ENCODE results near the gene CRHR1.

Gene CRHR1

DNA sequence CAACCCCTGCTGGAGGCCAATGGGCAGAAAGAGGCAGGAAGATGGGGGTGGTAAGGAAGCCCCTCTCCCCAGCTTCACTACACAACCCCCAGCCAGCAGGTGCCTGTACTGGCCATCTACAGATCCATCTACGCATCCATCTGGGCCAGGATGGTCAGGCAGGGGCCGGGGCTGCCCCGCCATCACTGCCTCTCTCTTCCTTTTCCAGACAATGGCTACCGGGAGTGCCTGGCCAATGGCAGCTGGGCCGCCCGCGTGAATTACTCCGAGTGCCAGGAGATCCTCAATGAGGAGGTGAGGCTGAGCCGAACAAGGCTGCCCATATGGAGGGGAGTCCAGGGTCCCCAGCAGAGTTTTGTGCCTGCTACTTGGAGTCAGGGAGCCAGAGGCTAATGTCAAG, 37.0 kb downstream of the CRHR1 start:
- in situ Hi-C loops (cut with HindIII; ENCODE audit: low sequenced_read_pairs), result no loop called here
- TF ChIP-seq, protein P1, sequence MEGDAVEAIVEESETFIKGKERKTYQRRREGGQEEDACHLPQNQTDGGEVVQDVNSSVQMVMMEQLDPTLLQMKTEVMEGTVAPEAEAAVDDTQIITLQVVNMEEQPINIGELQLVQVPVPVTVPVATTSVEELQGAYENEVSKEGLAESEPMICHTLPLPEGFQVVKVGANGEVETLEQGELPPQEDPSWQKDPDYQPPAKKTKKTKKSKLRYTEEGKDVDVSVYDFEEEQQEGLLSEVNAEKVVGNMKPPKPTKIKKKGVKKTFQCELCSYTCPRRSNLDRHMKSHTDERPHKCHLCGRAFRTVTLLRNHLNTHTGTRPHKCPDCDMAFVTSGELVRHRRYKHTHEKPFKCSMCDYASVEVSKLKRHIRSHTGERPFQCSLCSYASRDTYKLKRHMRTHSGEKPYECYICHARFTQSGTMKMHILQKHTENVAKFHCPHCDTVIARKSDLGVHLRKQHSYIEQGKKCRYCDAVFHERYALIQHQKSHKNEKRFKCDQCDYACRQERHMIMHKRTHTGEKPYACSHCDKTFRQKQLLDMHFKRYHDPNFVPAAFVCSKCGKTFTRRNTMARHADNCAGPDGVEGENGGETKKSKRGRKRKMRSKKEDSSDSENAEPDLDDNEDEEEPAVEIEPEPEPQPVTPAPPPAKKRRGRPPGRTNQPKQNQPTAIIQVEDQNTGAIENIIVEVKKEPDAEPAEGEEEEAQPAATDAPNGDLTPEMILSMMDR (IDR thresholded peaks at IDR 0.05; ENCODE audit: low read depth, low read length), result no peak

DNA sequence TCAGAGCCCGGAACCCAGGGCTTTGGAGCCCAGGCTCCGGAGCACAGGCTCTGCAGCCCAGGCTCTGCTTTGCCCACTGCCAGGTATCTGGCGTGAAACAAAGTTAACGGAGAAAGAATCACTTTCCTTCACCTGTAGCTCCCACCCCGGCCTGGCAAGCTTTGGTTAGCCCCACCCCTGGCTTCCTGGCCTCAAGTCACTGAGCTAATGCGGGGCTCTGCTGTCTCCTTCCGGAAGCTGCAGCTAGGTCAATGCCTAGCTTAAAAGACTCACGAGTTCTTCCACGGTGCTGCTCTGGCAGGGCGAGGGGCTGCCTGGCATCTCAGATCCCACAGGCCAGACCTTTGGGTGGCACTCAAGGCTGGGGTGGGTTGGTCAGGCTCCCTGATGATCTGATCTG, 39.5 kb downstream of the CRHR1 start:
- no peak overlapping the region for H3K4me3 ChIP-seq (ENCODE audit: low read depth, low read length)
- TF ChIP-seq, protein P1 (IDR thresholded peaks at IDR 0.05; ENCODE audit: low read depth, low read length), result no peak
- in situ Hi-C loops (cut with HindIII; ENCODE audit: low sequenced_read_pairs), result no loop called here
- no peak for DNase-seq (ENCODE audit: low read depth, low spot score)

More for the DNA sequence above, 37.0 kb downstream of the CRHR1 start:
- no peak overlapping the region for H3K4me3 ChIP-seq (ENCODE audit: low read depth, low read length)
- DNase-seq (ENCODE audit: low read depth, low spot score), result no peak

DNA sequence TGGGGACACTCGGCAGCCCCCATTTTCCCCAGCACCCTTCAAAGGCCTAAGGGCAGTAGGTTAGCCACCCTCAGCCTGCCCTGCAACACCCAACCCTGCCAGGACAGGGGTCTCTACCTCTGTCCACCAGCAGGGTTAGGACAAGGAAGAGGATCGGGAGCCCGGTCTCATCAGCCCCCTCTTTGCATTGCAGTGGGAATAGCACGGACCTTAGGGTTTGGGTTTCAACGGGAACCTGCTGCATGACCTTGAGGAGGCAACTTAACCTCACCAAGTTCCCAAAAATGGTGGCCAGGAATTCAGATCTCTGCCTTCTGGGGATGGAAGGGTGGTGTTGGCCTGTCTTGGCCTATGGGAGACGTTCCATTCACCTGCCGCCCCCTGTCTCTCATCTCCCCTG, 40.4 kb downstream of the CRHR1 start:
- TF ChIP-seq, protein P1 (IDR thresholded peaks at IDR 0.05; ENCODE audit: low read depth, low read length), result no peak
- in situ Hi-C loops (cut with HindIII; ENCODE audit: low sequenced_read_pairs), result no loop called here
- no peak overlapping the region for H3K4me3 ChIP-seq (ENCODE audit: low read depth, low read length)

DNA sequence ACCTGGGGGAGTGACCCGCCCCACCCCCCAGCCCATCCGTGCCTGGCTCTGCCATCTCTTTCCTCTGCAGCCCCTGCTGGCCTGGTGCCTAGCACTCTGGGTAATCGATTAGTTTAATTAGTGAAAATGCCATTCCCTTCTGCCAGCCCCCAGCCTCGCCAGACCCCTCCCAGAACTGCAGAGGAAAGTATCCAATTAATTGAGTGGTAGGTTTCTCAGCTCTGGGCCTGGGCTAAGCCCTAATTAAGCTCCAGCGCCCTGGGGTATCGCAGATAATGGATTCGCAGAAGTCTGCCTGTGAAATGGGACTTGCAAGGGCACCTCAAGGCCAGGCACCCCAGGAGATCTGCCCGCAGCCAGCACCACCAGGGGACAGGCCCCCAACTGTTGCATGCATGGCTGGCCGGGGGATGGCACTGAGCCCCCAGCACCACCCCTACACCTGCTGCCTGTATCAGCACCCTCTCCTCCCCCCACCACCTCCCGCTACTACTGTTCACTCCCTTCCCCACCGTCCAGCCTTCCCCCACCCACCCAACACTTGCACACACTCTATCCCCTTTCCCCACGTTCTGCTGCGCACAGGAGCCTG, 40.9 kb downstream of the CRHR1 start:
- no peak overlapping the region for H3K4me3 ChIP-seq (ENCODE audit: low read depth, low read length)
- no peak for DNase-seq (ENCODE audit: low read depth, low spot score)
- TF ChIP-seq, protein P1 (IDR thresholded peaks at IDR 0.05; ENCODE audit: low read depth, low read length), result no peak
- in situ Hi-C loops (cut with HindIII; ENCODE audit: low sequenced_read_pairs), result no loop called here

More for the DNA sequence above, 40.4 kb downstream of the CRHR1 start:
- no peak for DNase-seq (ENCODE audit: low read depth, low spot score)

DNA sequence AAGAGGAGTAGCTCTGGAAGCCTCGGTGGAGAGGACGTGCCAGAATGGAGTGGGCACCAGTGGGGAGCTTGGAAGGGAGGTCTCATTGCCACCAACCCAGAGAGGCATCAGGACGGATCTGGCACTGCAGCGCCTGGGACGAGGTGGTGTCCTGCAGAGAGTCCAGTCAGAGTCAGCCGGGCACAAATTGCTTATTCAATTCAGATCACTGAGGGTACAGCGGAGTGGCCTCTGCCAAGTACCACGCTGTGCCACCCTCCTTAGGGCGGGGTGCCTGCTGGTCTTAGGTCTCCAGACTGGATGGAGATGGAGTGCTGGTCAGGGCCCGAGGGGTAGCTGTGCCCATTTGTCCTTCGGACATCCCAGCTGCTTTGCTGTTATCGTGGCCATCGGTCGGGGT, 41.7 kb downstream of the CRHR1 start:
- H3K4me3 ChIP-seq (ENCODE audit: low read depth, low read length), result no peak overlapping the region
- TF ChIP-seq, protein P1 (IDR thresholded peaks at IDR 0.05; ENCODE audit: low read depth, low read length), result no peak
- no peak for DNase-seq (ENCODE audit: low read depth, low spot score)
- in situ Hi-C loops (cut with HindIII; ENCODE audit: low sequenced_read_pairs), result no loop called here

DNA sequence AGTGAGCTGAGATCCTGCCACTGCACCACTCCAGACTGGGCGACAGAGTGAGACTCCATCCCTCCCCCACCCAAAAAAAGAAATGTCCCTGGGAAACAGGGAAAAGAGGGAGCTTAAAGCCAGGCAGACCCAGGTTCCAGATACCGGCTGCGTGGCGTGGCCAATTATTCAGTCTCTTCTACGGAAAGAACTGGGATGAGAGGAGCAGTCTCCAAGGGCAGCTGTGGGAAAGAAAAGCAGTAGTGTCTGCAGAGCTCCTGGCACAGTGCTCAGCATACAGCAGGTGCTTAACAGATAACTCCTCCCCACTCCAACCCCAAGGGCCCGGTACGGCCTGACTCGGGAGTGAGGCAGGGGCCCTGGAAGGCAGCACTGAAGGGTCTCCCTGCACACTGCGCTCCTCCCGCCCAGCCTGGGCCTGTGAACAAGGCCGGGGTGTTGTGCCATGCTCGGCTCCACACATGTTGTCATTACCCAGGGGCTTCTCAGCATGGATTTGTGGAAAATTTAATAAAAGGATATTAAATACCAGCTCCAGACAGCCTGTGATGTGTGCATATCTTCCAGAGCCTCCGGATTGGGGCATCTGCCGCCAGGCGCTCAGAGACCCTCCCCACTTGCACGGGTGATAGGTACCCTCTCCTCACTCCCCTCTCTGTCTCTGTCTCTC, 42.9 kb downstream of the CRHR1 start:
- TF ChIP-seq, protein P1 (IDR thresholded peaks at IDR 0.05; ENCODE audit: low read depth, low read length), result no peak
- DNase-seq (ENCODE audit: low read depth, low spot score), result no peak
- in situ Hi-C loops (cut with HindIII; ENCODE audit: low sequenced_read_pairs), result no loop called here
- no peak overlapping the region for H3K4me3 ChIP-seq (ENCODE audit: low read depth, low read length)
